Loucy (cell line): ENCODE results near the gene FTL.

Source experiments
- H2AFZ ChIP-seq: fragments of 200-600 bp; sonication (generic); 2 replicates; pipeline ENCODE4 v1.6.0; 2016; ENCODE audit warnings: antibody characterized with exemption, mild to moderate bottlenecking, low read length, moderate library complexity
- H3F3A ChIP-seq: fragments of 200-600 bp; 2 replicates; pipeline ENCODE4 v1.6.0; 2016; ENCODE audit warnings: antibody characterized with exemption, low read depth, mild to moderate bottlenecking
- H3K27me3 ChIP-seq: fragments of 200-600 bp; sonication (generic); 2 replicates; pipeline ENCODE4 v1.6.1; 2014; ENCODE audit warnings: low read length, mild to moderate bottlenecking; ENCODE audit not compliant: insufficient read depth, poor library complexity, severe bottlenecking
- H3K36me3 ChIP-seq: fragments of 200-600 bp; sonication (generic); 2 replicates; pipeline ENCODE4 v1.6.1; 2016; ENCODE audit warnings: low read length; ENCODE audit not compliant: insufficient read depth
- H3K4me1 ChIP-seq: fragments of 200-600 bp; sonication (generic); 2 replicates; pipeline ENCODE4 v1.5.1; 2014; ENCODE audit warnings: low read length, mild to moderate bottlenecking; ENCODE audit not compliant: insufficient read depth, poor library complexity, severe bottlenecking
- H3K4me2 ChIP-seq: fragments of 200-600 bp; sonication (generic); 2 replicates; pipeline ENCODE4 v1.6.0; 2014; ENCODE audit warnings: antibody characterized with exemption, low read length, low read depth, mild to moderate bottlenecking; ENCODE audit not compliant: poor library complexity, severe bottlenecking
- H3K4me3 ChIP-seq: fragments of 200-600 bp; sonication (generic); 2 replicates; pipeline ENCODE4 v1.5.1; 2014; ENCODE audit warnings: low read length, mild to moderate bottlenecking, mixed read lengths; ENCODE audit not compliant: poor library complexity, severe bottlenecking
- H3K79me2 ChIP-seq: fragments of 200-600 bp; sonication (generic); 2 replicates; pipeline ENCODE4 v1.6.1; 2014; ENCODE audit warnings: low read length; ENCODE audit not compliant: insufficient read depth
- H3K9ac ChIP-seq: fragments of 200-600 bp; sonication (generic); 2 replicates; pipeline ENCODE4 v1.6.0; 2014; ENCODE audit warnings: mild to moderate bottlenecking, low read depth, low read length, moderate library complexity; ENCODE audit not compliant: poor library complexity, severe bottlenecking
- H3K9me2 ChIP-seq: fragments of 200-600 bp; sonication (generic); replicated peaks from 2 replicates; pipeline ENCODE4 v1.6.1; 2016; ENCODE audit warnings: low read depth, low read length, mixed read lengths
- H3K9me3 ChIP-seq: fragments of 200-600 bp; sonication (generic); 2 replicates; pipeline ENCODE4 v1.6.1; 2014; ENCODE audit warnings: mild to moderate bottlenecking, antibody characterized with exemption, low read length, low read depth; ENCODE audit not compliant: insufficient read depth
- H4K20me1 ChIP-seq: fragments of 200-600 bp; sonication (generic); 2 replicates; pipeline ENCODE4 v1.6.0; 2014; ENCODE audit warnings: antibody characterized with exemption, low read length, mild to moderate bottlenecking; ENCODE audit not compliant: insufficient read depth, poor library complexity, severe bottlenecking
- EZH2phosphoT487 ChIP-seq: fragments of 200-600 bp; IDR thresholded peaks from 2 replicates; pipeline ENCODE4 v1.6.1; 2018; ENCODE audit warnings: antibody characterized with exemption, mild to moderate bottlenecking, moderate library complexity, borderline replicate concordance
- TF ChIP-seq, protein P1 (sequence below): fragments of 200-600 bp; sonication (generic); conservative IDR thresholded peaks from 2 replicates; pipeline ENCODE4 v1.5.1; 2014; ENCODE audit warnings: mild to moderate bottlenecking, antibody characterized with exemption, low read length

FTL gene

DNA sequence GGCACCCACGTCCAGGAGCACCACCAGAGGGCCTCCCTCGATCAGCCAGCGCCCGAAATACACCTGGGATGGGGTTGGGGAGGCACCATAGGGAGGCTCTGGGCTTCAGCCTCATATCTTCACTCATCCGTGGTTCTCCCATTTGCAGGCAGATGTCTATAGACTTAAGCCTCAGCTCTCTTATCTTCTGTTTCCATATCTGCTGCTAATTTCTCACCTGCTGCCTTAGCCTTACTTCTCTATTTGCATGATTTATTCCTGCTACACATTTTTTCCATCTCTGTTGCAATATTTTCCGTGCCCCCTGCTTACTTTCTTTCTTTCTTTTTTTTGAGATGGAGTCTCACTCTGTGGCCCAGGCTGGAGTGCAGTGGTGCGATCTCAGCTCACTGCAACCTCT is 22.2 kb downstream of the FTL start:
- no peak overlapping the region for H3K9ac ChIP-seq
- no peaks in the 10 kb centered on the region; the same call in 1 of the 2 replicates for H3K36me3 ChIP-seq

GRCh38 chr19:48988286-48988685 is 23.2 kb downstream of the FTL start:
- Histone ChIP-seq H3K9ac (no peak overlapping the region), H3K4me2 (no peak overlapping the region), H3K4me3 (no peak overlapping the region), H3K9me3 (no peaks in the 10 kb centered on the region), H2AFZ (no peak overlapping the region), H3K9me2 (no peaks in the 10 kb centered on the region), H3K4me1 (peaks cover 11% of the 10 kb centered on the region), H3K79me2 (peaks cover 31% of the 10 kb centered on the region), H3K36me3 (no peaks in the 10 kb centered on the region; the same call in 1 of the 2 replicates), H3K27me3 (no peaks in the 10 kb centered on the region), H4K20me1 (peaks cover 7% of the 10 kb centered on the region), H3F3A (no peaks in the 10 kb centered on the region)
- no peak for TF ChIP-seq EZH2phosphoT487
- TF ChIP-seq, protein P1, sequence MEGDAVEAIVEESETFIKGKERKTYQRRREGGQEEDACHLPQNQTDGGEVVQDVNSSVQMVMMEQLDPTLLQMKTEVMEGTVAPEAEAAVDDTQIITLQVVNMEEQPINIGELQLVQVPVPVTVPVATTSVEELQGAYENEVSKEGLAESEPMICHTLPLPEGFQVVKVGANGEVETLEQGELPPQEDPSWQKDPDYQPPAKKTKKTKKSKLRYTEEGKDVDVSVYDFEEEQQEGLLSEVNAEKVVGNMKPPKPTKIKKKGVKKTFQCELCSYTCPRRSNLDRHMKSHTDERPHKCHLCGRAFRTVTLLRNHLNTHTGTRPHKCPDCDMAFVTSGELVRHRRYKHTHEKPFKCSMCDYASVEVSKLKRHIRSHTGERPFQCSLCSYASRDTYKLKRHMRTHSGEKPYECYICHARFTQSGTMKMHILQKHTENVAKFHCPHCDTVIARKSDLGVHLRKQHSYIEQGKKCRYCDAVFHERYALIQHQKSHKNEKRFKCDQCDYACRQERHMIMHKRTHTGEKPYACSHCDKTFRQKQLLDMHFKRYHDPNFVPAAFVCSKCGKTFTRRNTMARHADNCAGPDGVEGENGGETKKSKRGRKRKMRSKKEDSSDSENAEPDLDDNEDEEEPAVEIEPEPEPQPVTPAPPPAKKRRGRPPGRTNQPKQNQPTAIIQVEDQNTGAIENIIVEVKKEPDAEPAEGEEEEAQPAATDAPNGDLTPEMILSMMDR, result no peak

More for the DNA sequence above, 22.2 kb downstream of the FTL start:
- H4K20me1 ChIP-seq, result peaks cover 7% of the 10 kb centered on the region
- H3K4me1 ChIP-seq, result peaks cover 11% of the 10 kb centered on the region
- no peaks in the 10 kb centered on the region for H3F3A ChIP-seq
- no peak overlapping the region for H2AFZ ChIP-seq
- H3K27me3 ChIP-seq, result no peaks in the 10 kb centered on the region
- peaks cover 24% of the 10 kb centered on the region for H3K79me2 ChIP-seq
- no peaks in the 10 kb centered on the region for H3K9me3 ChIP-seq
- no peaks in the 10 kb centered on the region for H3K9me2 ChIP-seq
- H3K4me3 ChIP-seq, result no peak overlapping the region
- TF ChIP-seq, protein P1, result peak; percentile 16; the same call in 1 of the 2 replicates
- TF ChIP-seq EZH2phosphoT487, result no peak
- no peak overlapping the region for H3K4me2 ChIP-seq

DNA sequence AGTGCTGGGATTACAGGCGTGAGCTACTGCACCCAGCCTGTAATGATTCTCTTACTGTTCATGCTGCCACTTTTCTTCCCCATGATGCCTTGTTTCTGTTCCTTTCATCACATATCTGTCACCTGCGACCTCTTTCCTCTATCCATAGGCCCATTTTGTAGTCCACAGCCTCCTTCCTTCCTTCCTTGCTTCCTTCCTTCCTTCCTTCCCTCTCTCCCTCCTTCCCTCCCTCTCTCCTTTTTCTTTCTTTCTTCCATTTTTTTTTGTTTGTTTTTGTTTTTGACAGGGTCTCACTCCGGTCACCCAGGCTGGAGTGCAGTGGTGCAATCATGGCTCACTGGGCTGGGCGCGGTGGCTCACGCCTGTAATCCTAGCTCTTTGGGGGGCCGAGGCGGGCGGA is 23.8 kb downstream of the FTL start:
- H3K79me2 ChIP-seq, result peaks cover 32% of the 10 kb centered on the region
- peaks cover 8% of the 10 kb centered on the region for H4K20me1 ChIP-seq
- H3K4me1 ChIP-seq, result peaks cover 11% of the 10 kb centered on the region
- no peaks in the 10 kb centered on the region for H3K9me3 ChIP-seq
- no peaks in the 10 kb centered on the region for H3K27me3 ChIP-seq
- TF ChIP-seq EZH2phosphoT487, result no peak
- TF ChIP-seq, protein P1, result no peak
- no peak overlapping the region for H3K4me2 ChIP-seq
- no peak overlapping the region for H2AFZ ChIP-seq
- no peak overlapping the region for H3K4me3 ChIP-seq
- H3K9me2 ChIP-seq, result no peaks in the 10 kb centered on the region
- no peaks in the 10 kb centered on the region; the same call in 1 of the 2 replicates for H3K36me3 ChIP-seq
- no peak overlapping the region for H3K9ac ChIP-seq
- no peaks in the 10 kb centered on the region for H3F3A ChIP-seq
